Natural killer cell (primary cell): ENCODE data around the gene ZBTB12. TPM values are rescaled to one million over a fixed set of nuclear protein-coding genes. Genes with fewer than 3 reads are reported as not detected.
A peak's percentile ranks its signal among the peaks of the same experiment; 100 is the strongest.

Source experiments
- ATAC-seq, 3 donors: fragments of 150-1000 bp in 2 of 3; fragments of 200-7000 bp in 1 of 3; cut with Tn5 transposase; 1 replicate in 1 of 3; 2 replicates in 2 of 3; pipeline ENCODE4 v1.10.0; 2021; ENCODE audit warnings: mild to moderate bottlenecking in 2 of 3, moderate library complexity in 2 of 3
- DNase-seq, 2 donors: peaks; one replicate each; pipeline versions ENCODE4 v3.0.0 to v3.0.0-alpha.2; 2013 to 2021; ENCODE audit warnings: mixed read lengths in 1 of 2
- H3K27ac ChIP-seq: one replicate; pipeline ENCODE4 v1.5.1; 2013; ENCODE audit warnings: mild to moderate bottlenecking, low read length
- H3K27me3 ChIP-seq: one replicate; pipeline ENCODE4 v1.6.1; 2013; ENCODE audit warnings: low read length; ENCODE audit not compliant: control insufficient read depth, insufficient read depth
- H3K36me3 ChIP-seq: one replicate; pipeline ENCODE4 v1.6.1; 2013; ENCODE audit warnings: low read length; ENCODE audit not compliant: control insufficient read depth, insufficient read depth
- H3K4me1 ChIP-seq: one replicate; pipeline ENCODE4 v1.6.1; 2013; ENCODE audit warnings: low read length; ENCODE audit not compliant: control insufficient read depth, insufficient read depth
- H3K4me3 ChIP-seq: one replicate; pipeline ENCODE4 v1.5.1; 2013; ENCODE audit warnings: low read length
- H3K9me3 ChIP-seq: one replicate; pipeline ENCODE4 v1.6.1; 2013; ENCODE audit warnings: low read length; ENCODE audit not compliant: control insufficient read depth, insufficient read depth
- H3K27ac Mint-ChIP-seq, 2 donors: one replicate each; pipeline ENCODE4 v1.8.0; 2022; ENCODE audit warnings: mild to moderate bottlenecking in 2 of 2, mixed read lengths in 2 of 2, moderate library complexity in 1 of 2
- H3K27me3 Mint-ChIP-seq, 2 donors: one replicate each; pipeline ENCODE4 v1.8.0; 2022; ENCODE audit warnings: low read depth in 2 of 2, mixed read lengths in 2 of 2
- H3K36me3 Mint-ChIP-seq: one replicate; pipeline ENCODE4 v1.8.0; 2022; ENCODE audit warnings: mixed read lengths
- H3K4me1 Mint-ChIP-seq, 2 donors: one replicate each; pipeline ENCODE4 v1.8.0; 2022; ENCODE audit warnings: mixed read lengths in 2 of 2
- H3K4me3 Mint-ChIP-seq: one replicate; pipeline ENCODE4 v1.8.0; 2022; ENCODE audit warnings: mild to moderate bottlenecking, moderate library complexity, mixed read lengths
- H3K9me3 Mint-ChIP-seq, 2 donors: one replicate each; pipeline ENCODE4 v1.8.0; 2022; ENCODE audit warnings: mixed read lengths in 2 of 2
- WGBS: methylation state at CpG from one replicate; pipeline ENCODE4 v1.1.7; 2013; ENCODE audit warnings: missing lambda C conversion rate; ENCODE audit not compliant: insufficient coverage; 5-methylcytosine and 5-hydroxymethylcytosine counted together
- intact Hi-C: fragments of 100-400 bp; cut with micrococcal nuclease; formaldehyde crosslinking; loops from one replicate; pipeline ENCODE4 v1.14.2; 2022
- total RNA-seq, 4 donors: library from RNA; stranded (reverse); fragments of 120-200 nt in 1 of 4; gene quantifications; one replicate each; pipeline versions ENCODE4 v1.2.3 to v1.2.4, GENCODE V29; 2013 to 2022
- TF ChIP-seq, protein P1 (sequence below): fragments of 200-600 bp; IDR thresholded peaks from one replicate; pipeline ENCODE4 v1.8.0; 2022; ENCODE audit warnings: antibody characterized with exemption

The ZBTB12 gene
- total RNA-seq, 3 donors from 2014 or later (not counting 1 experiment from before 2014, with no cell fraction given): 0.54 to 0.77 (median 0.63) TPM

DNA sequence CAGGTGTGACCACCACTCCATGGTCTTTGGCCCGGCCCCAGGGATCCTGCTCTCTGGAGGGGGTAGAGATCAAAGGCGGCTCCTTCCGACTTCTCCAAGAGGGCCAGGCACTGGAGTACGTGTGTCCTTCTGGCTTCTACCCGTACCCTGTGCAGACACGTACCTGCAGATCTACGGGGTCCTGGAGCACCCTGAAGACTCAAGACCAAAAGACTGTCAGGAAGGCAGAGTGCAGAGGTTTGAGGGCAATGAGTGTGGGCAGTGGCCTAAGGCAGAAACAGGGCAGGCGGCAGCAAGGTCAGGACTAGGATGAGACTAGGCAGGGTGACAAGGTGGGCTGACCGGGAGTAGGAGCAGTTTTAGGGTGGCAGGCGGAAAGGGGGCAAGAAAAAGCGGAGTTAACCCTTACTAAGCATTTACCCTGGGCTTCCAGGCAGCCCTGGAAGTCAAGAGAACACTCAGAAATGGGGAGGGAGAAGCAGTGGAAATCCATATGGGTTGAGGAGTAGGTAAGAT lies 44.5 kb upstream of the ZBTB12 start:
- no peak overlapping the region for H3K4me3 ChIP-seq

DNA sequence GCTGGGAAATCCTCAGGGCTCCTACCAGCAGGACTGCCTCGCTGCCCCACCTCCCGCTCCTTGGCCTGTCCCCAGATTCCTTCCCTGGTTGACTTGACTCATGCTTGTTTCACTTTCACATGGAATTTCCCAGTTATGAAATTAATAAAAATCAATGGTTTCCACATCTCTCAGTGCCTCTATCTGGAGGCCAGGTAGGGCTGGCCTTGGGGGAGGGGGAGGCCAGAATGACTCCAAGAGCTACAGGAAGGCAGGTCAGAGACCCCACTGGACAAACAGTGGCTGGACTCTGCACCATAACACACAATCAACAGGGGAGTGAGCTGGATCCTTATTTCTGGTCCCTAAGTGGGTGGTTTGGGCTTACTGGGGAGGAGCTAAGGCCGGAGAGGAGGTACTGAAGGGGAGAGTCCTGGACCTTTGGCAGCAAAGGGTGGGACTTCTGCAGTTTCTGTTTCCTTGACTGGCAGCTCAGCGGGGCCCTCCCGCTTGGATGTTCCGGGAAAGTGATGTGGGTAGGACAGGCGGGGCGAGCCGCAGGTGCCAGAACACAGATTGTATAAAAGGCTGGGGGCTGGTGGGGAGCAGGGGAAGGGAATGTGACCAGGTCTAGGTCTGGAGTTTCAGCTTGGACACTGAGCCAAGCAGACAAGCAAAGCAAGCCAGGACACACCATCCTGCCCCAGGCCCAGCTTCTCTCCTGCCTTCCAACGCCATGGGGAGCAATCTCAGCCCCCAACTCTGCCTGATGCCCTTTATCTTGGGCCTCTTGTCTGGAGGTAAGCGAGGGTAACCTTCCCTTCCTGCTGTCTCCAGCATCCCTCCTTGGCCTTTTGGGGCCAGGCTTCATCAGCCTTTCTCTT lies 43.9 kb upstream of the ZBTB12 start, which contains the start of gene CFB:
Gene CFB (plus strand): TSS at position 589 of the 863 bp plus-strand sequence. CDS start 127 bp downstream, at position 716.
- DNase-seq (no peak), ATAC-seq (no peak)
- Mint-ChIP-seq H3K4me3 (no peak within 1 kb of the TSS), H3K36me3 (no peaks in the 10 kb centered on the region), H3K27ac (peak within 1 kb of the TSS in 1 of 2 donors; percentile 44), H3K9me3 (no peaks in the 10 kb centered on the region), H3K4me1 (peaks cover 0 to 8% of the 10 kb centered on the region in 2 donors), H3K27me3 (peaks cover 15 to 18% of the 10 kb centered on the region in 2 donors)
- Histone ChIP-seq H3K4me1 (no peaks in the 10 kb centered on the region), H3K9me3 (no peaks in the 10 kb centered on the region), H3K27me3 (peaks cover 3% of the 10 kb centered on the region), H3K4me3 (no peak within 1 kb of the TSS), H3K36me3 (no peaks in the 10 kb centered on the region), H3K27ac (no peak within 1 kb of the TSS)
- intact Hi-C loops: no loop called here
- 69% methylated on average over 11 of the region's 11 CpGs for WGBS
- TF ChIP-seq, protein P1, sequence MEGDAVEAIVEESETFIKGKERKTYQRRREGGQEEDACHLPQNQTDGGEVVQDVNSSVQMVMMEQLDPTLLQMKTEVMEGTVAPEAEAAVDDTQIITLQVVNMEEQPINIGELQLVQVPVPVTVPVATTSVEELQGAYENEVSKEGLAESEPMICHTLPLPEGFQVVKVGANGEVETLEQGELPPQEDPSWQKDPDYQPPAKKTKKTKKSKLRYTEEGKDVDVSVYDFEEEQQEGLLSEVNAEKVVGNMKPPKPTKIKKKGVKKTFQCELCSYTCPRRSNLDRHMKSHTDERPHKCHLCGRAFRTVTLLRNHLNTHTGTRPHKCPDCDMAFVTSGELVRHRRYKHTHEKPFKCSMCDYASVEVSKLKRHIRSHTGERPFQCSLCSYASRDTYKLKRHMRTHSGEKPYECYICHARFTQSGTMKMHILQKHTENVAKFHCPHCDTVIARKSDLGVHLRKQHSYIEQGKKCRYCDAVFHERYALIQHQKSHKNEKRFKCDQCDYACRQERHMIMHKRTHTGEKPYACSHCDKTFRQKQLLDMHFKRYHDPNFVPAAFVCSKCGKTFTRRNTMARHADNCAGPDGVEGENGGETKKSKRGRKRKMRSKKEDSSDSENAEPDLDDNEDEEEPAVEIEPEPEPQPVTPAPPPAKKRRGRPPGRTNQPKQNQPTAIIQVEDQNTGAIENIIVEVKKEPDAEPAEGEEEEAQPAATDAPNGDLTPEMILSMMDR: no peak

More for the DNA sequence above, 44.5 kb upstream of the ZBTB12 start:
- no peaks in the 10 kb centered on the region for H3K36me3 Mint-ChIP-seq
- TF ChIP-seq, protein P1: no peak
- Histone ChIP-seq H3K4me1 (no peaks in the 10 kb centered on the region), H3K9me3 (no peaks in the 10 kb centered on the region), H3K27ac (no peak overlapping the region), H3K36me3 (no peaks in the 10 kb centered on the region), H3K27me3 (peaks cover 3% of the 10 kb centered on the region)
- 84% methylated on average over 11 of the region's 11 CpGs for WGBS
- H3K4me3 Mint-ChIP-seq: no peak overlapping the region
- H3K9me3 Mint-ChIP-seq: no peaks in the 10 kb centered on the region
- DNase-seq (no peak), ATAC-seq (no peak)
- H3K27ac Mint-ChIP-seq: no peak overlapping the region
- peaks cover 0 to 8% of the 10 kb centered on the region in 2 donors for H3K4me1 Mint-ChIP-seq
- intact Hi-C loops: no loop called here
- peaks cover 14 to 18% of the 10 kb centered on the region in 2 donors for H3K27me3 Mint-ChIP-seq

DNA sequence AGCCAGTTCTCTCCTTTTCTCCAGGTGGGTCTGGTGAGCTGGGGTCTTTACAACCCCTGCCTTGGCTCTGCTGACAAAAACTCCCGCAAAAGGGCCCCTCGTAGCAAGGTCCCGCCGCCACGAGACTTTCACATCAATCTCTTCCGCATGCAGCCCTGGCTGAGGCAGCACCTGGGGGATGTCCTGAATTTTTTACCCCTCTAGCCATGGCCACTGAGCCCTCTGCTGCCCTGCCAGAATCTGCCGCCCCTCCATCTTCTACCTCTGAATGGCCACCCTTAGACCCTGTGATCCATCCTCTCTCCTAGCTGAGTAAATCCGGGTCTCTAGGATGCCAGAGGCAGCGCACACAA lies 43.2 kb upstream of the ZBTB12 start:
- H3K27ac ChIP-seq: no peak overlapping the region
- no peak overlapping the region for H3K4me3 ChIP-seq
- 91% methylated on average over 9 of the region's 9 CpGs for whole genome bisulfite sequencing
- Mint-ChIP-seq H3K4me3 (no peak overlapping the region), H3K36me3 (no peaks in the 10 kb centered on the region), H3K4me1 (peaks cover 0 to 8% of the 10 kb centered on the region in 2 donors), H3K9me3 (no peaks in the 10 kb centered on the region), H3K27ac (no peak overlapping the region), H3K27me3 (peaks cover 18 to 21% of the 10 kb centered on the region in 2 donors)
- TF ChIP-seq, protein P1: no peak
- no peaks in the 10 kb centered on the region for H3K4me1 ChIP-seq
- no peaks in the 10 kb centered on the region for H3K36me3 ChIP-seq
- no peak for ATAC-seq
- DNase-seq: no peak
- no peaks in the 10 kb centered on the region for H3K9me3 ChIP-seq
- intact Hi-C loops: no loop called here
- peaks cover 3% of the 10 kb centered on the region for H3K27me3 ChIP-seq
